CD4-positive, alpha-beta T cell treated with Interleukin-6 at 100 ng/mL for 8 hours (primary cell): ENCODE measurements around the gene APH1B.
"Not testable (repeated sequence)": the region's sequence is repeated elsewhere in the genome, so short reads cannot be mapped to it uniquely, and the experiment has no call there.

Source experiments
- DNase-seq: peaks from one replicate; pipeline ENCODE4 v3.0.0-alpha.2; 2020; ENCODE audit warnings: mixed read lengths, low spot score

Gene APH1B

GRCh38 chr15:63296195-63296594 lies 18.8 kb downstream of the APH1B start:
- DNase-seq: no peak

DNA sequence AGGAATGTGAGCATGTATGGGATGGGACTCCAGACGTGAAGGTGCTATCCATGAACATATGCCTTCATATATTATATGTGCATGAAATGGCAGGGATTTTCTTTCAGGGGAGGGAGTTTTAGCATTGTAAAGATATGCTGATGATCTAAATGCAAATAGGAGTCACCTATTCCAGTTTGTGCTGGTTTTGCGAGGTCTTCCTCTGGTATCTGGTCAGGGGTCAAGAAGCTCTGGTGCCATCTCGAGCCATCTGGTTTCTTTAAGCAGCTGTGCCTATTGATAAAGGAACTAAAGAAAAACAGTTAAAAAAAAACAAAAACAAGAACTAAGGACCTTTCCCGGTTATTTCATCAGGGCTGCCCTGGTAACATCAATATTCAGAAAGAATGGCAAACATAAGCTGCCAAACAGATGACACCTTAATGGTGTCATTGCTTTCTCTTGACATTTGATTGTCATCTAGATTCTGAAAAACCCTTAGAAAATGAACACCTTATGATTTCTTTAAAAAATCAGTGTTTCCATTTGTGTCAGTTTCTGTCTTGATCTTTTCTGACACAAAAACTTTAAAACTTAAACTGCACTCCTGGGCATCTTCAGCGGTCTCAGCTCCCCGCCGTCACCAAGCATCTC lies 22.7 kb downstream of the APH1B start:
- no peak for DNase-seq

GRCh38 chr15:63301088-63301487 lies 23.7 kb downstream of the APH1B start:
- no peak for DNase-seq

DNA sequence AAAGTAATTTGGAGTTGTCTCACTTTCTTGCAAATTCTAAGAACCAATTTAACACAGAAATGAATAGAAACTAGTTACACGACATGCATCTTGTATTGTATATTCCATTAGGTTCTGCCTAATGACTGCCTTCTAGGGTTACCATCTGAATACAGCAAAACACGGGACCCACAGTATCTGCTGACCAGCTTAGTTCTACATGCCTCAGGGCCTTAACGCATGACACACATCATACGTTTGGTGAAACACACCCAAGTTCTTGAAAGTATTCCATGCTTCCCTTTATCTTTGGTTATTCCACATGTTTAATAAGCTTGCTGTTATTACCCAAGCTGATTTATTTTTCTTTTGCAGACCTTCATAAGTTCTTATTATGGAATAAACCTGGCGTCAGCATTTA lies 27.9 kb downstream of the APH1B start:
- DNase-seq: no peak

- no peak for DNase-seq
These were observed 29.2 kb downstream of the APH1B start for GRCh38 chr15:63306492-63307073.

DNA sequence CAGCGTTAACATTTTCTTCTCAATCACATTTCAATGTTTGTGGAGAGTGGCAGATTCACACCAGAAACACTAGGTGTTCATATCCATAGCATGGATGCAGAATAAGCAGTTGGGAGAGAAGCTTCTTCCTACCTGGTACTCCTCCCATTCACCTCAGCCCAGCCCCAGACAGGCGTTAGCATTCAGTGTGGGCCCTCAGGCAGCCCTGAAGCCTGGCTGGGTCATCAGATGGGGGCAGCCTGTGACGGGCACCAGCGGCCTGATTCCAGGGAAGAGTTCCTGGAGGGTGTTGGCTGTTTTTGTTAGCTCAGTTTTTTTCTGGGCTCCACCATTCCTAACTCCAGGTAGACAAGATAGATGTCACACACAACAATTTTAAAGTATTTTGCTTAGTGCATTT lies 31.1 kb downstream of the APH1B start:
- DNase-seq: no peak

DNA sequence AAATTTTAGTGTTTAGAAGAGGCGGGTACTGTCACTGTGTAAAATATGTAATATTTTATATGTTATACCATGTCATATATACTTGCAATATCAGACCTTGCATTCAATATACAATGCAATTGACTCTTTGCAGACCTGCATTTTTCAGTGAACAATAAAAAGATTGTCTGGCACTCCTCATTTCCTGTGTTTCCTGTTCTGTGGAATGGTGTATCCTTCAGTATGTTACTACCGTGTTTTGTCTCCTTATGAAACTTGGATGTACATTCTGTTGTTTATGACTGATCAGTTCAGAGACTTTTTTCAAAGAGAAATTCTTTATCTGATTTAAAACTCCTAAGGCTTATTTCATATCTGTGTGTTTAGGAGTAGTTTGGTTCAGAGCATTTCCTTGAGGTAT lies 31.5 kb downstream of the APH1B start:
- no peak for DNase-seq

- no peak for DNase-seq
These were observed 33.2 kb downstream of the APH1B start for GRCh38 chr15:63310646-63311045.

DNA sequence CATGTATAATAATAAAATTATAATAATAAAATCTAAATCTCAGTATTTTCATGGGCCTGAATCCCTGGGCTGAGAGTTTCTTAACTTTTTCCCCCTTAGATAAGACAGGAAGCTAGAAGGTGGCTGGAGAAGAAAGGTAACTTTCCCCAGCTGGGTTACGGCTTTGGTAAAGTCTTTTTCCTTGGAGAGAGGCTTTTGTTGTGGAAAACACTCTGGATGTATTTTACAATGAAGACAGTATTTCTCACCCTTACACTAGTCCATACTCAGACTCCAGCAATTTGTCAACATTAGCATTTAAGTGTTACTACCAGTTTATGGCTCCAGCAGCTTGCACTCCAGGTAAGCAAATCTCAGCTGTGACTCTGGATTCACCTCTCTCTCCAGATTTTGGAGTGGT lies 34.9 kb downstream of the APH1B start:
- DNase-seq: no peak

DNA sequence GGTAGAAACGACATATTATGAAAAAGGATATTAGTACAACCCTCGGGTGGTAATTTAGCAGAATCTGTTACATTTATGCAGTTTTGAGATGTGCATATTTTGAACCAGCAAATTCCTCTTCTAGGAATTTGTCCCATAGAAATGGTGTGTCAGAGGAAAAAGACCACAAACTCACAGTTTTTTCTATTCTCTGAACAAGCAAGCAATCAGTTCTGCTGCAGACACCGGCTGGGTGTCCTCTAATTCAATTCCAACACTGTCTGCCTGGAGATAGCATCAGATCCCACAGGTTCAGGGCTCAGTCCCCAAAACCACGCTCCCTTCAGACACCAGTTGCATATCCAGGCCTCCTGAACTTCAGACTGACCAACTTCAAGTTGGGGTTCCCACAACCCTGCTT lies 36.4 kb downstream of the APH1B start:
- no peak for DNase-seq

DNA sequence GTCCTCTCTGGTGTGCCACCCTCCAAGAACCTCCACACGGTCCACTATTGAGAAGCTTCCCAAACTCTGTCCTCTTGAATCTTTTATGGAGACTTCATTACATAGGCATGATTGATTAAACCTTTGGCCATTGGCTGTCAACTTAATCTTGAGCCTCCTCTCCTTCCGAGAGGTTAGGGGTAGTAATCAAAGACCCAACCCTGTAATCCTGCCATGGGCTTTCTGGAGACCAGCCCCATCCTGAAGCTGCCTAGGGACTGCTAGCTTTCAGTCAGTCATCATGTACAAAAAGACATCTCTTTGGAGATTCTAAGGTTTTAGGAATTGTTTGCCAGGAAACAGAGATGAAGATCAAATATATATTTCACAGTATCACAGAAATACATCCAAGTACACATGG lies 37.0 kb downstream of the APH1B start:
- DNase-seq: no peak

- no peak for DNase-seq
These were observed 40.9 kb downstream of the APH1B start for GRCh38 chr15:63318344-63318743.

DNA sequence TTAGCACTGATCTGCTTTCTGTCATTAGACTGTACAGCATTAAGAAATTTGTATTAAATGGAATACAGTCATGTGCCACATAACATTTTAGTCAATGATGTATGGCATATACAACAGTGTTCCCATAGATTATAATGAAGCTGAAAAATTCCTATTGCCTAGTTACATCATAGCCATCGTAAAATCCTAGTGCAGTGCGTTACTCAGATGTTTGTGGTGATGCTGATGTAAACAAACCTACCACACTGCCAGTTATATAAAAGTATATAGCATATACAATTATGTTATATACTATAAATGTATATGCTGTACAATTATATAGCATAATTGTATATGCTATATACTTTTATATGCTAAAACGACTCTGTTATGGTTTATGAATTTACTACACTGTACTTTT lies 41.7 kb downstream of the APH1B start:
- no peak for DNase-seq

- not testable (repeated sequence) for DNase-seq
These were observed 43.0 kb downstream of the APH1B start for GRCh38 chr15:63320446-63320845.

- DNase-seq: not testable (repeated sequence)
These were observed 43.6 kb downstream of the APH1B start for GRCh38 chr15:63320981-63321380.

DNA sequence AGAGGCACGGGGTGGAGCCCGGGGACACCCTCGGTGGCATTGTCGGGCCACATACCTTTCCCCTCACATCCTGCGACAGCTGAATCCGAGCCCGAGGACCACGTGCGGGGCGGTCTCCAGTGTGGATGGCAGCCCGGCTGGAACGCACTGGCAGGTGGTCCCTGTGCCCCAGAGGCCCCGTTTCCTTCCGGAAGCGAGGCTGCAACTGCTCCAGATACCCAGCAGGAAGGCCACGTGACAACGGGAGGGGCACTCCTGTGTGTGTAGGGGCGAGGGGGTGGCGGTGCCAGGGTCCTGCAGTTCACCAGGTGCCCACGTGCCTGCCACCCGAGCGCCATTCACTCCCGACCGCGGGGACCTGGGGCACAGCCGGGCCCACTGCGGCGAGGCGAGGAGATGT lies 44.1 kb downstream of the APH1B start:
- DNase-seq: no peak

DNA sequence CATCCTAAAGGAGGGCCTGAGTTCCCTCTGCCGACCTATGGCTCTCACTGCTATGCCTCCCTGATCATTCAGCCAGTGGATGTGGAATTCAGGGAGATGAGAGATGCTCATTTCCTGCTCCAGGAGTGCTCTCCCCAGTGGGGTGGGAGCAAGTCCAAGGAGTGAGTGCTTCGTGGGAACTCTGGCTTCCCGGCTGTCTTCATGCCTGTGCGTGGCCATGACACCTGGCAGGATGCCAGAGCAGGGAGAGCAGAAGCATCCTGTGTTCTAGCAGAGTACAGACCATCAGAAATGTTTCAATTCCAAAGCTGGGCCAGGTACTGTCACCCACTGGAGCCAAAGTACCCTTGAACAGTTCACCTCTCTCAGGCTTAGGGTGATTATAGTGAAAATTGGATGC lies 45.1 kb downstream of the APH1B start:
- no peak for DNase-seq

GRCh38 chr15:63323798-63324563 lies 46.6 kb downstream of the APH1B start:
- no peak for DNase-seq

- DNase-seq: no peak
These were observed 47.4 kb downstream of the APH1B start for GRCh38 chr15:63324770-63325169.

DNA sequence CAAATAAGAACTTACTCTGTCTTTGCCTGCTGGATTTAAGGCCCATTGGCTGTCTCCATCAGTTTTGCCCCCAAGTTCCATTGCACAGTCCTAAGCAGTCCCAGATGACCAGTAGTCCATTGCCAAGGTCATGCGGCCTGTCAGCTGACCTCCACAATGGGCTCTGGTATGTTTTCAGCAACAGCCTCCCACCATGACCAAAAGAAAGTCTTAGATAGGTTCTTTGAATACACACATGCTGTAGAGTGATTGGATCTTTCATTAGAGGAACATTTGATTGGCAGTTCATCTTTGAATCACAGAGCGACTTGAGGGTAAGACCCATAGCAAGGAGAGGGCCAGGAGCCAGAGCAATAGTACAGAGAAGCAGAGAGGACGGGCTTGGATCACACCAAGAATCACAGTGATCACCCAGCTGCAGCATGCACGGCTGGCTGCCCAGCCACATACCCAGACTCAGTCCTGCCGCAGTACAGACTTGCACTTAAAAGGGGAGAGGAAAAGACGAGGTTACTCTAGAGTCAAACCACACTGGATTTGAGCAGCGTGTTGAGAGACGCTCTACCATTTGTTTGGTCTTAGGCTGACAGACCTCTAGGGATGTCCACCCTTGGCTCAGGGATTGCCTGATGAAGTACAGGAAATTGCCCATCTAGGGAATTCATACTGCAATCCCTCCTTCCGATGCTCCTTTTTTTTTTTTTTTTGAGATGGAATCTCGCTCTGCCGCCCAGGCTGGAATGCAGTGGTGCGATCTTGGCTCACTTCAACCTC lies 50.4 kb downstream of the APH1B start:
- DNase-seq: no peak

- no peak for DNase-seq
These were observed 52.4 kb downstream of the APH1B start for GRCh38 chr15:63329567-63330350.

DNA sequence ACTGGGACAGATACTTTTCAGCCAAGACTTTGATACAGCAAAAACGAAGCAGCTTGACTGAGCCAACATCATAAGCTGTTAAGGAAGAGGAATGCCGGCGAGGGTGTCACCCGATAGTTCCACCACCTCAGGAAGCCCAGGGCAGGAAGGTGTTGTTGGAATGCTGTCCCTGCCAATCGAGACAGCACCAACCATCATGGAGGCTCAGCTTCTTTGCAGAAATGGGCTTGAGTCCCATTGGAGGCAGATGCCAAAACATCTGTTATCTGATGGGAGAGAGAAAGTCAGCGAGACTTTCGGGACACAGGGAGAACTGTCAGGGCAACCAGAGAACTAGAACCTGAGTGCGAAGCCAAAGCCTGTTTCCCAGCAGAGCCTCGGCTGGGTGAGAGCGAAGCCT lies 53.5 kb downstream of the APH1B start:
- no peak for DNase-seq
